SK-N-SH treated with all-trans-retinoic acid at 6 μM for 48 hours (cell line): Measurements from ENCODE around the gene STXBP2.

Experiments
- ATAC-seq: fragments of 200-7000 bp; cut with Tn5 transposase; 3 replicates; pipeline ENCODE4 v1.9.1; 2020; ENCODE audit warnings: mild to moderate bottlenecking, moderate library complexity
- ARNTL ChIP-seq: fragments of 450-650 bp; formaldehyde crosslinking; IDR thresholded peaks from 2 replicates; pipeline ENCODE4 v1.5.0; 2020; ENCODE audit warnings: low read depth, mild to moderate bottlenecking, moderate library complexity, borderline replicate concordance
- CREB5 ChIP-seq: fragments of 250-450 bp; sonication (Bioruptor Pico); IDR thresholded peaks from 2 replicates; pipeline ENCODE4 v1.5.1; 2020; ENCODE audit warnings: low read depth, mild to moderate bottlenecking, moderate library complexity
- CSDC2 ChIP-seq: fragments of 250-450 bp; sonication (Bioruptor Pico); IDR thresholded peaks from 2 replicates; pipeline ENCODE4 v1.5.0; 2020; ENCODE audit warnings: mild to moderate bottlenecking, moderate library complexity
- CSRNP3 ChIP-seq: fragments of 250-450 bp; sonication (Bioruptor Pico); IDR thresholded peaks from 2 replicates; pipeline ENCODE4 v1.5.1; 2021; ENCODE audit warnings: mild to moderate bottlenecking, moderate library complexity
- ESRRG ChIP-seq: fragments of 250-450 bp; sonication (Bioruptor Pico); IDR thresholded peaks from 2 replicates; pipeline ENCODE4 v1.6.1; 2021; ENCODE audit warnings: mild to moderate bottlenecking
- GLIS3 ChIP-seq: fragments of 250-450 bp; sonication (Bioruptor Pico); IDR thresholded peaks from 2 replicates; pipeline ENCODE4 v1.5.0; 2020; ENCODE audit warnings: mild to moderate bottlenecking, moderate library complexity
- OSR1 ChIP-seq: fragments of 250-450 bp; sonication (Bioruptor Pico); IDR thresholded peaks from 2 replicates; pipeline ENCODE4 v1.8.0; 2022; ENCODE audit warnings: moderate library complexity, mild to moderate bottlenecking, inconsistent platforms
- PATZ1 ChIP-seq: fragments of 250-450 bp; sonication (Bioruptor Pico); IDR thresholded peaks from 2 replicates; pipeline ENCODE4 v1.8.0; 2020; ENCODE audit warnings: mild to moderate bottlenecking, moderate library complexity, borderline replicate concordance
- PPARA ChIP-seq: fragments of 250-450 bp; sonication (Bioruptor Pico); IDR thresholded peaks from 2 replicates; pipeline ENCODE4 v1.5.0; 2020; ENCODE audit warnings: mild to moderate bottlenecking, borderline replicate concordance
- RARB ChIP-seq: fragments of 250-450 bp; sonication (Bioruptor Pico); IDR thresholded peaks from 2 replicates; pipeline ENCODE4 v1.8.0; 2021; ENCODE audit warnings: mild to moderate bottlenecking, moderate library complexity
- SNAI2 ChIP-seq: fragments of 250-450 bp; sonication (Bioruptor Pico); IDR thresholded peaks from 2 replicates; pipeline ENCODE4 v1.5.0; 2020; ENCODE audit warnings: mild to moderate bottlenecking, moderate library complexity
- TCF4 ChIP-seq: fragments of 250-450 bp; sonication (Bioruptor Pico); IDR thresholded peaks from 2 replicates; pipeline ENCODE4 v1.8.0; 2021; ENCODE audit warnings: mild to moderate bottlenecking, moderate library complexity, borderline replicate concordance
- TOX ChIP-seq: fragments of 250-450 bp; sonication (Bioruptor Pico); IDR thresholded peaks from 2 replicates; pipeline ENCODE4 v1.8.0; 2021; ENCODE audit warnings: mild to moderate bottlenecking, moderate library complexity, borderline replicate concordance
- TSHZ2 ChIP-seq: fragments of 250-450 bp; sonication (Bioruptor Pico); IDR thresholded peaks from 2 replicates; pipeline ENCODE4 v1.5.0; 2020; ENCODE audit warnings: mild to moderate bottlenecking, moderate library complexity
- ZC3H10 ChIP-seq: fragments of 250-450 bp; sonication (Bioruptor Pico); IDR thresholded peaks from 2 replicates; pipeline ENCODE4 v1.5.1; 2021; ENCODE audit warnings: mild to moderate bottlenecking, moderate library complexity
- ZFP3 ChIP-seq: fragments of 250-450 bp; sonication (Bioruptor Pico); IDR thresholded peaks from 2 replicates; pipeline ENCODE4 v1.5.0; 2020; ENCODE audit warnings: mild to moderate bottlenecking, moderate library complexity
- ZFP30 ChIP-seq: fragments of 450-650 bp; formaldehyde crosslinking; IDR thresholded peaks from 2 replicates; pipeline ENCODE4 v1.5.0; 2022; ENCODE audit warnings: mild to moderate bottlenecking, moderate library complexity
- ZNF565 ChIP-seq: fragments of 450-650 bp; formaldehyde crosslinking; conservative IDR thresholded peaks from 2 replicates; pipeline ENCODE4 v1.5.0; 2020; ENCODE audit warnings: low read depth, mild to moderate bottlenecking, moderate library complexity
- ZNF70 ChIP-seq: fragments of 450-650 bp; formaldehyde crosslinking; IDR thresholded peaks from 2 replicates; pipeline ENCODE4 v1.5.0; 2020; ENCODE audit warnings: mild to moderate bottlenecking, moderate library complexity
- ZNF8 ChIP-seq: fragments of 450-650 bp; formaldehyde crosslinking; IDR thresholded peaks from 2 replicates; pipeline ENCODE4 v1.5.0; 2020; ENCODE audit warnings: mild to moderate bottlenecking, moderate library complexity

The STXBP2 gene

DNA sequence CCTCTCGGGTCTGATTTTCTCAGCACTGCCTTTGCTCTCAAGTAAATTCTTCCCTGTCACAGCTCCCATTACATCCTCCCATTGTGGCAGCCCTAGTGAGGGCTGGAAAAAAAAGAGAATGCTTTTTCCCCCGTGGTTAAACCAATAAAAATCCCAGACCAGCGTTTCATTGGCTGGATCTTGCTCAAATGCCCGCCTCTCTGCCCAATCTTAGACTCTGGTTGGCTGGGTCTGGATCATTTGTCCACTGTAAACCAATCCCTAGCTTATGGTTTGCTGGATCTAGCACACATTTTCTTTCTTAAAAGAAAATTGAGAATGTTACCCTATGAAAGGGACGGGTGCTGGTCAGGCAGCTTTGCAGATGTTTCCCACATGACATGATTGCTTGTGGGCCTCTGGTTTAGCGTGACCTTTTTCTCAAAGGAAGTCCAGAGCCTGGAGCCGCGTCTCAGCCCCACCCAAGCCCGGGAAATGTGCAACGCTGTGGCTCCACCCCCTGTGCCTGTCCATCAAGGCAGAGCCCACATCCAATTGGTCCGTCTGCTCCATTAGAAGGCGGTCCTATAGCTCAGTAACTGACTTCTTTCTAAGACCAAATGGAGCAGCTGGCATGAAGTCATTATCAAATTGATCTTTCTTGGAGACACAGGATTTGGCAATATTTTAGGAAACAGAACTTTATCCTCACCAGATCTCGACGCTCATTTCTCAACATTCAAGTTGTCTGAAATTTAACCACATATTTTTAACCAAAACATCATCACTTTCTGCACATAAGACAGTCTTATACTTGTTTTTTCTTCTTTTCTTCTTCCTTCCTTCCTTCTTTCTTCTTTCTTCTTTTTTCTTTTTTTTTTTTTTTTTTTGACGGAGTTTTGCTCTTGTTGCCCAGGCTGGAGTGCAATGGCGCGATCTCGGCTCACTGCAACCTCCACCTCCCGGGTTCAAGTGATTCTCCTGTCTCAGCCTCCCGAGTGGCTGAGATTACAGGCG lies 37.4 kb downstream of the STXBP2 start (continued):
- TF ChIP-seq TSHZ2 (CRISPR knock-in tag): no peak

GRCh38 chr19:7676376-7676775 lies 39.5 kb downstream of the STXBP2 start:
- TF ChIP-seq ZNF70 (CRISPR knock-in tag) (no peak), CREB5 (CRISPR knock-in tag) (no peak), ZFP30 (CRISPR knock-in tag) (no peak), CSRNP3 (CRISPR knock-in tag) (no peak), ZC3H10 (CRISPR knock-in tag) (no peak), ARNTL (CRISPR knock-in tag) (no peak), CSDC2 (CRISPR knock-in tag) (no peak), PPARA (no peak), GLIS3 (no peak), ZFP3 (CRISPR knock-in tag) (no peak), ZNF565 (CRISPR knock-in tag) (no peak), ZNF8 (CRISPR knock-in tag) (no peak), RARB (CRISPR knock-in tag) (no peak), TCF4 (no peak), SNAI2 (CRISPR knock-in tag) (no peak), PATZ1 (CRISPR knock-in tag) (no peak), TOX (CRISPR knock-in tag) (no peak), ESRRG (CRISPR knock-in tag) (no peak), OSR1 (CRISPR knock-in tag) (no peak), TSHZ2 (CRISPR knock-in tag) (no peak)
- TF ChIP-seq, all 23 proteins: peak for 0
- no peak for ATAC-seq
